H9 (cell line): ENCODE data around the gene ARHGAP29. TPM values are rescaled to one million over a fixed set of nuclear protein-coding genes. Genes with fewer than 3 reads are reported as not detected.

ENCODE experiments used
- DNase-seq: peaks from one replicate; pipeline ENCODE4 v3.0.0-alpha.2; 2017
- H2AFZ ChIP-seq: one replicate; pipeline ENCODE4 v1.6.1; 2013; ENCODE audit warnings: mild to moderate bottlenecking, low read length, control low read depth, moderate library complexity
- H2AK5ac ChIP-seq: 2 replicates; pipeline ENCODE4 v1.6.1; 2013; ENCODE audit warnings: low read length, control low read depth, mixed read lengths; ENCODE audit not compliant: insufficient read length
- H2BK120ac ChIP-seq: one replicate; pipeline ENCODE4 v1.6.1; 2013; ENCODE audit warnings: low read depth, mild to moderate bottlenecking, low read length, control low read depth, inconsistent platforms; ENCODE audit not compliant: poor library complexity, severe bottlenecking
- H2BK12ac ChIP-seq: 2 replicates; pipeline ENCODE4 v1.6.1; 2013; ENCODE audit warnings: low read length, control low read depth, mixed read lengths, low read depth; ENCODE audit not compliant: insufficient read length
- H2BK15ac ChIP-seq: 2 replicates; pipeline ENCODE4 v1.6.1; 2013; ENCODE audit warnings: low read depth, low read length, control low read depth
- H2BK20ac ChIP-seq: one replicate; pipeline ENCODE4 v1.6.1; 2013; ENCODE audit warnings: low read depth, mild to moderate bottlenecking, low read length, control low read depth, inconsistent platforms; ENCODE audit not compliant: poor library complexity, severe bottlenecking
- H2BK5ac ChIP-seq: 2 replicates; pipeline ENCODE4 v1.6.1; 2013; ENCODE audit warnings: low read length, control low read depth, mixed read lengths; ENCODE audit not compliant: insufficient read length
- H3K14ac ChIP-seq: 2 replicates; pipeline ENCODE4 v1.6.1; 2013; ENCODE audit warnings: low read length, control low read depth; ENCODE audit not compliant: insufficient read depth
- H3K18ac ChIP-seq: 2 replicates; pipeline ENCODE4 v1.6.1; 2013; ENCODE audit warnings: low read depth, mild to moderate bottlenecking, mixed read lengths, low read length, control low read depth; ENCODE audit not compliant: insufficient read length
- H3K23ac ChIP-seq: 2 replicates; pipeline ENCODE4 v1.6.1; 2013; ENCODE audit warnings: low read length, control low read depth, mixed read lengths, low read depth; ENCODE audit not compliant: insufficient read length
- H3K23me2 ChIP-seq: 2 replicates; pipeline ENCODE4 v1.6.1; 2013; ENCODE audit warnings: low read depth, mild to moderate bottlenecking, mixed read lengths, low read length, control low read depth; ENCODE audit not compliant: insufficient read length, poor library complexity, severe bottlenecking
- H3K27ac ChIP-seq: 2 replicates; pipeline ENCODE4 v1.5.1; 2013; ENCODE audit warnings: low read length, control low read depth, mixed read lengths, low read depth; ENCODE audit not compliant: insufficient read length
- H3K27me3 ChIP-seq: 2 replicates; pipeline ENCODE4 v1.6.1; 2013; ENCODE audit warnings: low read length, control low read depth, inconsistent platforms; ENCODE audit not compliant: insufficient read depth
- H3K4ac ChIP-seq: 2 replicates; pipeline ENCODE4 v1.6.1; 2013; ENCODE audit warnings: low read depth, mild to moderate bottlenecking, control low read depth, inconsistent platforms, low read length, moderate library complexity
- H3K4me1 ChIP-seq: 2 replicates; pipeline ENCODE4 v1.6.1; 2013; ENCODE audit warnings: low read length, control low read depth, inconsistent platforms; ENCODE audit not compliant: insufficient read depth
- H3K4me2 ChIP-seq: 2 replicates; pipeline ENCODE4 v1.6.1; 2013; ENCODE audit warnings: low read length, control low read depth, mixed read lengths; ENCODE audit not compliant: insufficient read length, insufficient read depth
- H3K56ac ChIP-seq: 2 replicates; pipeline ENCODE4 v1.6.1; 2013; ENCODE audit warnings: low read depth, mild to moderate bottlenecking, mixed read lengths, low read length, control low read depth; ENCODE audit not compliant: insufficient read length
- H3K79me1 ChIP-seq: 2 replicates; pipeline ENCODE4 v1.6.1; 2013; ENCODE audit warnings: low read depth, mild to moderate bottlenecking, moderate library complexity, low read length, control low read depth, inconsistent platforms; ENCODE audit not compliant: insufficient read depth, poor library complexity, severe bottlenecking
- H3K79me2 ChIP-seq: 2 replicates; pipeline ENCODE4 v1.6.1; 2013; ENCODE audit warnings: low read length, control low read depth, inconsistent platforms; ENCODE audit not compliant: insufficient read depth
- H3K9ac ChIP-seq: 2 replicates; pipeline ENCODE4 v1.6.1; 2013; ENCODE audit warnings: low read length, control low read depth, mixed read lengths; ENCODE audit not compliant: insufficient read length; ENCODE audit errors: extremely low read depth
- H3K9me3 ChIP-seq: one replicate; pipeline ENCODE4 v1.6.1; 2013; ENCODE audit warnings: low read depth, low read length, inconsistent platforms; ENCODE audit not compliant: control insufficient read depth
- H3T11ph ChIP-seq: one replicate; pipeline ENCODE4 v1.6.1; 2013; ENCODE audit warnings: mild to moderate bottlenecking, low read length, control low read depth, inconsistent platforms
- H4K20me1 ChIP-seq: one replicate; pipeline ENCODE4 v1.6.1; 2013; ENCODE audit not compliant: control insufficient read depth, insufficient read length, insufficient read depth
- H4K5ac ChIP-seq: 2 replicates; pipeline ENCODE4 v1.6.1; 2013; ENCODE audit warnings: low read depth, mild to moderate bottlenecking, mixed read lengths, low read length, control low read depth; ENCODE audit not compliant: insufficient read length
- H4K8ac ChIP-seq: replicated peaks from 2 replicates; pipeline ENCODE4 v1.6.1; 2013; ENCODE audit warnings: low read length, control low read depth, mixed read lengths, low read depth; ENCODE audit not compliant: insufficient read length
- H4K91ac ChIP-seq: 2 replicates; pipeline ENCODE4 v1.6.1; 2013; ENCODE audit warnings: low read depth, mild to moderate bottlenecking, moderate library complexity, mixed read lengths, low read length, control low read depth; ENCODE audit not compliant: insufficient read length
- H3K27ac Mint-ChIP-seq, 3 experiments: 2 replicates in 2 of 3; 3 replicates in 1 of 3; pipeline ENCODE4 v1.8.0; 2020 to 2021; ENCODE audit warnings: mixed read lengths in 3 of 3, mild to moderate bottlenecking in 1 of 3, moderate library complexity in 1 of 3
- H3K27me3 Mint-ChIP-seq: 2 replicates; pipeline ENCODE4 v1.8.0; 2021; ENCODE audit warnings: low read depth, mild to moderate bottlenecking, moderate library complexity, mixed read lengths
- H3K36me3 Mint-ChIP-seq, 3 experiments: 2 replicates in 2 of 3; 3 replicates in 1 of 3; pipeline ENCODE4 v1.8.0; 2020 to 2021; ENCODE audit warnings: low read depth in 3 of 3, mixed read lengths in 3 of 3; ENCODE audit not compliant: insufficient read depth in 1 of 3
- H3K4me1 Mint-ChIP-seq, 2 experiments: 2 replicates each; pipeline ENCODE4 v1.8.0; 2020; ENCODE audit warnings: mixed read lengths in 2 of 2
- H3K4me3 Mint-ChIP-seq, 2 experiments: 2 replicates in 1 of 2; 3 replicates in 1 of 2; pipeline ENCODE4 v1.8.0; 2020 to 2021; ENCODE audit warnings: mild to moderate bottlenecking in 2 of 2, mixed read lengths in 2 of 2, moderate library complexity in 1 of 2
- H3K9me3 Mint-ChIP-seq, 2 experiments: 2 replicates in 1 of 2; 3 replicates in 1 of 2; pipeline ENCODE4 v1.8.0; 2020; ENCODE audit warnings: mild to moderate bottlenecking in 2 of 2, mixed read lengths in 2 of 2, moderate library complexity in 1 of 2
- total RNA-seq: library from RNA; stranded (reverse); gene quantifications from 2 replicates; pipeline ENCODE4 v1.2.1, GENCODE V29; 2021
- TF ChIP-seq, protein P1 (sequence below): fragments of 200-600 bp; sonication (generic); conservative IDR thresholded peaks from 3 replicates; pipeline ENCODE4 v1.8.0; 2021; ENCODE audit warnings: antibody characterized with exemption, mild to moderate bottlenecking

Gene ARHGAP29
- total RNA-seq, 1 experiment from 2014 or later = 1.3 TPM

DNA sequence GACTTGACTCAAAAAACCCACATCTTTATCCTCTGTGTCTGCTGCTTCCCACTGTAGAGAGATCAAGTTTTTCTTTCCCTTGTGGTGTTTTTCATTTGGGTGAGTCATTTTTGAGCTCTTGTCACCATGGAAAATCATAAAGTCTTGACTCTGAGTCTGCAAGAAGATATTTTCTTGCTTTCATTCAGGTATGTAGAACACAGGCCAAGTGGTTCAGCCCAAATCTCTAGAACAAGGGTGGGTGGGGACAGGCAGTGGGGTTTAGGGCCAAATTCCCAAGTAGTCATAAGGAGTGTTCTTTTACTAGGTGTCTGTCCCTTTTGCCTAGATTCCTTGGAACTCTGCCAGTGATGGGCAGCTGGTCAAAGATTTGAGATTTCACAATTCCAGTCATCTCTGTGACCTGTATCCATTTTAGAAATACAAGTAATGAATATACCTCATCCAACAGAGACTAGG, 21.5 kb upstream of the ARHGAP29 start:
- peaks cover 4% of the 10 kb centered on the region; the same call in 1 of the 2 replicates for H3K4me1 ChIP-seq
- no peak overlapping the region for H3K4ac ChIP-seq
- no peaks in the 10 kb centered on the region for H3K23me2 ChIP-seq
- no peak overlapping the region for H2BK5ac ChIP-seq
- no peaks in the 10 kb centered on the region for H3K79me1 ChIP-seq
- no peak overlapping the region for H4K8ac ChIP-seq
- no peak overlapping the region for H3K18ac ChIP-seq
- no peaks in the 10 kb centered on the region for H4K20me1 ChIP-seq
- H3T11ph ChIP-seq = no peak overlapping the region
- no peaks in the 10 kb centered on the region for H3K9me3 ChIP-seq
- no peak overlapping the region for H2AK5ac ChIP-seq
- no peaks in the 10 kb centered on the region for H3K79me2 ChIP-seq
- no peak overlapping the region for H3K4me3 Mint-ChIP-seq
- no peak overlapping the region for H3K56ac ChIP-seq
- no peak overlapping the region for H3K9ac ChIP-seq
- no peak overlapping the region for H2BK120ac ChIP-seq
- H3K36me3 Mint-ChIP-seq = no peaks in the 10 kb centered on the region
- H2AFZ ChIP-seq = no peak overlapping the region
- TF ChIP-seq, protein P1, sequence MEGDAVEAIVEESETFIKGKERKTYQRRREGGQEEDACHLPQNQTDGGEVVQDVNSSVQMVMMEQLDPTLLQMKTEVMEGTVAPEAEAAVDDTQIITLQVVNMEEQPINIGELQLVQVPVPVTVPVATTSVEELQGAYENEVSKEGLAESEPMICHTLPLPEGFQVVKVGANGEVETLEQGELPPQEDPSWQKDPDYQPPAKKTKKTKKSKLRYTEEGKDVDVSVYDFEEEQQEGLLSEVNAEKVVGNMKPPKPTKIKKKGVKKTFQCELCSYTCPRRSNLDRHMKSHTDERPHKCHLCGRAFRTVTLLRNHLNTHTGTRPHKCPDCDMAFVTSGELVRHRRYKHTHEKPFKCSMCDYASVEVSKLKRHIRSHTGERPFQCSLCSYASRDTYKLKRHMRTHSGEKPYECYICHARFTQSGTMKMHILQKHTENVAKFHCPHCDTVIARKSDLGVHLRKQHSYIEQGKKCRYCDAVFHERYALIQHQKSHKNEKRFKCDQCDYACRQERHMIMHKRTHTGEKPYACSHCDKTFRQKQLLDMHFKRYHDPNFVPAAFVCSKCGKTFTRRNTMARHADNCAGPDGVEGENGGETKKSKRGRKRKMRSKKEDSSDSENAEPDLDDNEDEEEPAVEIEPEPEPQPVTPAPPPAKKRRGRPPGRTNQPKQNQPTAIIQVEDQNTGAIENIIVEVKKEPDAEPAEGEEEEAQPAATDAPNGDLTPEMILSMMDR = no peak
- H3K4me2 ChIP-seq = no peak overlapping the region
- no peak overlapping the region for H2BK12ac ChIP-seq
- no peak overlapping the region for H3K27ac ChIP-seq
- H4K91ac ChIP-seq = no peak overlapping the region
- H2BK20ac ChIP-seq = no peak overlapping the region
- H3K9me3 Mint-ChIP-seq = peaks cover 0 to 2% of the 10 kb centered on the region in 2 experiments; a peak in 2 of 5 replicates
- DNase-seq = no peak
- peaks cover 8 to 15% of the 10 kb centered on the region in 2 experiments for H3K4me1 Mint-ChIP-seq
- no peak overlapping the region for H2BK15ac ChIP-seq
- no peak overlapping the region for H3K14ac ChIP-seq
- H4K5ac ChIP-seq = no peak overlapping the region
- peaks cover 56% of the 10 kb centered on the region for H3K27me3 ChIP-seq
- peaks cover 100% of the 10 kb centered on the region for H3K27me3 Mint-ChIP-seq
- H3K27ac Mint-ChIP-seq = no peak overlapping the region
- no peak overlapping the region for H3K23ac ChIP-seq
